HG03095 (cell line): ENCODE data around the gene PPP1R1A.

Experiments used
- ATAC-seq: cut with Tn5 transposase; IDR thresholded peaks from one replicate; pipeline ENCODE4 v1.9.1; 2021; ENCODE audit warnings: moderate library complexity; ENCODE audit not compliant: unreplicated experiment

PPP1R1A gene

GRCh38 chr12:54538136-54538700, 50.2 kb downstream of the PPP1R1A start:
- no peak for ATAC-seq

- no peak for ATAC-seq
These were observed 53.0 kb downstream of the PPP1R1A start for GRCh38 chr12:54535474-54535873.

DNA sequence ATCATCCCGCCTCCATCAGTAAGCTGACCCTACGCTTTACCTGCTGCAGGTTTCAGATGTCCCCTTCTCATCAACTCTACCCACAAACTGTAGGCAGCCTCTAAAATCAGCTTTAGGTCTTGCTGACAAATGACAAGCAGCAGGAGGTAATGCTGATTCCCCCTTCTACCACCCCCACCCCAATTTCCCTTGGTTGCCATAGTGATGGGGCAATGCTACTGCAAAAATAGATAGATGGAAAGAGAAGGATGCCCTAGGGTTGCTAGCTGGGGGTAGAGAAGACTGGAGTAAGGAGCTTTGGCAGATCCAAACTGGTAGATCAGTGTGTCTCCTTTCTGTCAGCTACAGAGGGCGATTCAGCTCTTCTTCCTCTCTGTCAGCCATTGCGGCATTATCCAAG, 58.9 kb downstream of the PPP1R1A start:
- ATAC-seq = no peak
